NCI-H1105 (cell line): ENCODE data around the gene SLC17A7.
"Not testable (repeated sequence)": the region's sequence is repeated elsewhere in the genome, so short reads cannot be mapped to it uniquely, and the experiment has no call there.

Experiments
- DNase-seq: peaks from one replicate; lab custom pipeline; 2025; lab: John Stamatoyannopoulos, UW

Gene SLC17A7

GRCh38 chr19:49444100-49444700 lies 2.9 kb upstream of the SLC17A7 start:
- DNase-seq: not testable (repeated sequence)

DNA sequence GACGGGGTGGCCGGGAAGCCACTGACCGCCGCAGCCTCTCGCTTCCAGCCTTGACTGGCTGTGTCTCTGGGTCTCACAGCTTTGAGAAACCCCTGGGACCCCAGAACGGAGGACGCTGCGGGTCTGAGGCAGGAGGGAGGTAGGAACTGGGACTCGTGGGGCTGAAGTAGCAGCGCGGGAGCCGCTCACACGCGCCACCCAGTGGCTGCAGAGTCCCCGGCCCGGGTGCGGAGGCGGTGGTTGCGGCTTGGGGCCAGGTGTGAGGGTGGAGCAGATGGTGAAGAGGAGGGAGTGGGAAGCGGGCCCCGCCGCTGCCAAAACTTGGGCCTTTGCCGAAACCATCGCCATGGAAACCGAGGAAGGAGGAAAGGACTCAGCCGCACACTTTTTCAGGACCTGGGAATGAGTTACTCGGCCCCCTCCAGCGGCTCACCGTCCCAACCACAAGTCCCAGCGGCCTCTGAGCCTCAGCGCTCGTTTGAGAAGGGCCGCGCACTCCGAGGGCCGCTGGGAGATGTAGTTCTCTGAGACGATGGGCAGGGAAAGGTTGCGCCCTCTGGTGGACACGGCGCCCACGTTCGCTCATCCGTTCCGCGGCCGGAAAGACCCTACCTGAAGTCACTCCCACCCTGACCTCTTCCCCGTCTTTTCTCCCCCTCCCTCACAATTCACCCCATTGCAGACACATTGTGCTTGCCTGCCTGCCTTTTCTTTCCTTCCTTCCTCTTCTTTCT lies 2.2 kb upstream of the SLC17A7 start:
- DNase-seq: peak; percentile 97

GRCh38 chr19:49442771-49443365 lies 1.5 kb upstream of the SLC17A7 start:
- DNase-seq: peak; percentile 81

DNA sequence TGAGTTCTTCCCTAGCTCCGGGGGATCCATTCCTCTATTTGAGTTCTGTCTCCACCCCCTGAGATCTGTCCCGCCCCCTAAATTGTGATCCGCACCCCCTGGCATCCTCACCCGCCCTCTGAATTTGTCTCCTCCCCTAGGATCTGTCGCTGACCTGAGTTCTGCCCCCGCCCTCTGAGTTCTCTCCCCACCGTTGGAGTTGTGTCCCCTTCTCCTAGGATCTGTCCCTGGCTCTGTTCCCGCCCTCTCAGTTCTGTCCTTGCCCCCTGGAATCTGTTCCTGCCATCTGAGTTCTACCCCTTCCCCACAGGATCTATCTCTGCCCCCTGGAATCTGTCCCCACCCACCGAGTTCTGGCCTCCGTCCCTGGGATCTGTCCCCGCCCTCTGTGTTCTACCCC lies 1.0 kb upstream of the SLC17A7 start:
- no peak for DNase-seq

GRCh38 chr19:49441960-49442350 lies 628 bp upstream of the SLC17A7 start:
- DNase-seq: no peak

DNA sequence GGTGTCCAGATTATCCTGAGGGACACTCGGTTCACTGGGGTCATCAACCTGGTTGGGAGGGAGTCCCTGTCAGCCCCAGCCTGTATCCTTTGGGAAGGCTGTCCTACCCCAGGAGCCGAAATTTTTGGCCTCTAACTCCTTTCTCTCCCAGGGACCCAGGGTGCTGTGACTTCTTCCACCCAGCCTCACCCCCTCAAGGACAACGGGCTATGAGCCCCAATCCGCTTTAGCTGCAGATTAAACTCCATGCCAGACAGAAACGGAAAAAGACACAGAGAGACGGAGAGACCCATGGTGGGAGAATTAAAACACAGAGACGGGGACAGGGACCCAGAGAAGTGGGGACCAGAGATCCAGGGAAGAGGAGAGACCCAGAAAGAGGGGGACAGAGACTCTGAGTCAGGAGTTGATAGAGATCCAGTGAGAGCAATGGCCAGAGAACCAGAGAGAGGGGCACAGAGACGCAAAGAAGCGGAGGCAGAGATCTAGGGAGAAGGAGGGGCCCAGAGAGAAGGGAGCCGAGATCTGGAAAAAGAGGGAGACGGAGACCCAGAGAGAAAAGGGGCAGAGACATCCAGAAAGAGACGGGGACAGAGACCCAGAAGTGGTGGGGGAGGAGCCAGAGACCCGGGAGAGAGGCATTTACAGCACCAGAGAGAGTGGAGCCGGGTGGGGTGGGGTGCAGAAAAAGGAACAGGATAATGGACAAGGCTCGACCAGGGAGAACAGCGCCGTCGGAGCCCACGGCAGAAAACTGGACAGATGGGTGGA lies 703 bp downstream of the SLC17A7 start:
- DNase-seq: no peak

DNA sequence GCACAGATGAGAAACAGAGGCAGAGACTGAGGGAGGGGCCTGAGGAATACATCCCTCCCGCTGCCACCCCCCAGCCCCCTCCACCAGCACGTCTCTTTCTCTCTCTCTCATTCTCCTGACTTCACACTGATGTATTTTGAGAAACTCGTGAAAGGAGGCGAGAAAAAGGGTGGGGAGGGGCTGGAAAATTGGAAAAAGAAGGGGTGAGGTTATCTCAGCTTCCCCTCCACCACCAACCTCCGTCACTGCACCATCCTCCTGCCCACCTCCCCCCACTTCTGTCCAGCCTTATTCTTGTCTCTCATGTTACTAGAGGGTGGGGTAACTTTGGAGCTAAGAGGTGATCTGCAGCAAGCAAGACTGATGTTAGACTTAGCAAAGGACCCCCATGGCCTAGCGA lies 1.5 kb downstream of the SLC17A7 start:
- no peak for DNase-seq

DNA sequence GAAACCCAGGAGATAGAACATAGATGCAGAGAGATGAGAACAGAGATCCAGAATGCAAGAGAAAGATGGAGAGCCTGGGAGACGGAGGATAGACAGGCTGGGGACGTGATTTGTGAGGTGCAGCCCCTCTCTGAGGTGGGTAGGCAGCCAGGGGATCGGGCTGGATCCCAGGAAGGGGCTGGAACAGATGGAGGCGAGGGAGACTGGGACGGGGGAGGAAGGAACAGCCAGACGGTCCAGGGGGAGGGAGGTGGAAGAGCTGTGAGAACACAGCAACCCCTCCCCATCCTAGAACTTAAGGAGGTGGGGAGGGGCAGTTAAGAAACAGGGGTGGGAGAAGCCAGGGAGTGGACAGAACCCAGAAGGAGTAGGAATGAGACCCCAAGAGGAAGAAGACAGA lies 3.1 kb downstream of the SLC17A7 start:
- DNase-seq: no peak

DNA sequence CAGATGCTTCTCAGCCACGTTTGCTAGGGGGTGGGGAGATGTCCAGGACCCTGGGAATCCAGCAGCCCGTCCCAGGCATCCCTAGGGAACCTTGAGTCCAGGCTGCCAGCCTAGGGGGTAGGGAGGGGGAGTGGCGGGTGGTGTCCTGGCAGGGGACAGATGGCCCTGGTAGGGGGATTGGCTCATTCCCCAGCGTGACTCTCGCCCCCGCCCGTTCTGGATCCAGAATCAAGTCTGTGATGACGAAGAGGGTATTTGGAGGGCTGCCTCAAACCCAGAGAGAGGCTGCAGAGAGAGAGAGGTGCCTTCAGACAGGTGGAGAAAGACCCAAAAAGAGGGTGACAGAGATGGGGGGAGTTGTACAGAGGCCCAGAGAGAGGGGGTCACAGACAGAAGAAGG lies 4.1 kb downstream of the SLC17A7 start:
- DNase-seq: no peak

DNA sequence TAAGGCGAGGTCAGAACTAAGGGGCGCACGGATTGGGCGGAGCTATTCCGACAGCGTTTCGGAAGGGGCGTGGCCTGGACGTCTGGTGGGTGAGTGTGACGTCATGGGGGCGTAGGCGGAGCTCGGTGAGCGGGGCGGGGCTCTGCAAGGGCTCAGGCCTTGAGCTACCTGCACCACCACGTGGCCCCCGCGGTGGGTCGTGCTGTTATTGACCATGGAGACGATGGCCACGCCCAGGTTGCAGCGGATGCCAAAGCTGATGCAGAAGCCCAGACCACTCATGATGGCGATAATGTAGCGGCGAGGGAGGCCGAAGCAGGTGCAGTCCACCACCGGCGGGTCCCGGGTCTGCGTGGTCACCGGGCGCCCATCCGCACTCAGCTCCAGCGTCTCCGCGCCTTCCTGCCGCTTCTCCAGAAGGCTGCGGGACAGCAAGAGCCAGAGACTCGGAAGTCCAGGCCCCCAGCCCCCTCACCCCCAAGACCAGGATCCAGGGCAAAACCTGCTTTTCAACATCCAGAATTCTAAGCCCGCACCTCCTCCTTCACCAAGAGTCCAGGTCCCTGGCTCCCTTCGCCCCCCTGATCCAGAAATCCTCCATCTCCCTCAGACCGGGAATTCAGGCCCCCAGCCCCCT lies 4.8 kb downstream of the SLC17A7 start:
- DNase-seq: no peak

DNA sequence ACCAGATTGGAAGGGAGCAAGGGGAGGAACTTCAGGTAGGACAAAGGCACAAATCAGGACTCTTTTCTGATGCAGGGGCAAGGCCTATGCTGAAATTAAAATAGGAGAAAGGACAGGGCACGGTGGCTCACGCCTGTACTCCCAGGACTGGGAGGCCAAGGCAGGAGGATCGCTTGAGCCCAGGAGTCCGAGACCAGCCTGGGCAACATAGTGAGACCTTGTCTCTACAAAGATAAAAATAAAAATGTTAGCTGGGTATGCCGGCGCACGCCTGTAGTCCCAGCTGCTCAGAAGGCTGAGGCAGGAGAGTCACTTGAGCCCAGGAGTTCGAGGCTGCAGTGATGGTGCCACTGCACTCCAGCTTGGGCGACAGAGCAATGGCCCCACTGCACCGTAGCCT lies 5.7 kb downstream of the SLC17A7 start:
- DNase-seq: no peak

GRCh38 chr19:49434907-49435583 lies 6.3 kb downstream of the SLC17A7 start:
- no peak for DNase-seq

GRCh38 chr19:49433240-49433901 lies 8.0 kb downstream of the SLC17A7 start:
- DNase-seq: no peak

DNA sequence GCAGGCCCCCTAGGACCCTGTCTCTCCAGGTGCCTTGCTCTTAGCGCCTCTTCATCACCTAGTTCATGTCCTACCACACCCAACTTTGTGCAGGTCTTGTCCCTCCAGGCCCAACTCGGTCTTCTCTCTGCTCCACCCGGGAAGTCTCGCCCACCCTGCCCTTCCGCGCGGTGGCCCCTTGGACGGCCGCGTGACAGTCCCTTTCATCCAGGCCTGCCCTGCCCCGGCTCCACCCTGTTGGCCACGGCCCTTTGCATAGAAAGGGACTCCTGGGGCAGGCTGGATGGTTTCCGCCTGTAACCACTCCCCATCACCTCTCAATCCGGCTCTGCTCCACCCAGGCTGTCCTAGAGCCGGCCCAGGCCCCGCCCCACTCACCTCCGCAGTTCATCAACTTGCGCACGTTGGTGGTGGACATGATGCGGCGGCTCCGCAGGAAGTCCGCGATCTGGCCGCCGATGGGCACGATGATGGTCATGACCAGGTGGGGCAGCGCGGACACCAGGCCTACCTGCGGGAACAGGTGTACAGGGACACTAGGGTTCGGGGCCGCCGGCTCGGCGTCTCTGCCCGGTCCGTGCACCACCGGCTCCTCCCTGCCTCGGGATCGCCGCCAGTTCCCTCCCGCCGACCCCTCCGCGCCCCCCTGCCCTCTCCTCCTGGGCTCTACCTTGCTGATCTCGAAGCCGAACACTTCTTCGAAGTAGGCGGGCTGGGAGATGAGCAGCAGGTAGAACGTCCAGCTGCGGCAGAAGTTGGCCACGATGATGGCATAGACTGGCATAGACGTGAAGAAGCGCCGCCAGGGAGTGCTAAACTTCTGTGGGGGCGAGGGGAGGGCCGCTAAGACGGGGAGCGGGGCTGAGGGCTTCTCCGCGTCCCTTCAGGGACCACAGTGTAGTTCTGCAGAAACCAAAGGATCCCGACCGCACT lies 8.9 kb downstream of the SLC17A7 start:
- DNase-seq: no peak

DNA sequence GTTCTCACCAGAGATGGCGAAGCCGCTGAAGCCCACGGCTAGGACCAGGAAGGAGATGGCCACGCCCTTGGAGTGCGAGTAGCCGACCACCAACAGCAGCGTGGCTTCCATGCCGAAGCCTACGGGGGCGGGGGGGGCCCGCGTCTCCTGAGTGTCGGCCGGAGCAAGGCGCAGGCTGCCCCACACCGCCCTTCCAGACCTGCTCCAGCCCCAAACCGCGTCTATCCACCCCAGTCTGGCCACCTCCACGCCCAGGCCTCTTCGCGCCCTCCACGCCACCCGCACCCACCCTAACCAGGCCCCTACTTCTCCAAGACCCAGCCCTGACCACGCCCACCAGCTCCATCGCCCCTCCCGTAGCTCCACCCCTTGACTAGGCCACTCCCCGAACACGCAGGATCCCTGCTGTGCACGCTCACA lies 10.0 kb downstream of the SLC17A7 start:
- no peak for DNase-seq

- no peak for DNase-seq
Measured at GRCh38 chr19:49430678-49431329, 10.5 kb downstream of the SLC17A7 start.

- no peak for DNase-seq
Measured at GRCh38 chr19:49430172-49430677, 11.1 kb downstream of the SLC17A7 start.

- DNase-seq: no peak
Measured at GRCh38 chr19:49428547-49429451, 12.5 kb downstream of the SLC17A7 start.
